PC-9 (cell line): ENCODE measurements around the gene OR51T1. TPM values are rescaled to one million over a fixed set of nuclear protein-coding genes. Genes with fewer than 3 reads are reported as not detected.
"Not testable (repeated sequence)": the region's sequence is repeated elsewhere in the genome, so short reads cannot be mapped to it uniquely, and the experiment has no call there.

Experiments
- BruUV-seq: library from RNA; stranded (reverse); fragments of 400-500 nt; replicated peaks from 2 replicates; lab custom pipeline; 2021; lab: Mats Ljungman, UMichigan
- CTCF ChIA-PET: fragments of 300-600 bp; sonication (Branson Sonifier 250); formaldehyde crosslinking; loops from one replicate; lab custom pipeline; 2022; ENCODE audit warnings: antibody characterized with exemption; lab: Charles Lee
- POLR2A ChIA-PET: fragments of 300-600 bp; sonication (Branson Sonifier 250); formaldehyde crosslinking; loops from one replicate; lab custom pipeline; 2022; ENCODE audit warnings: antibody characterized with exemption; ENCODE audit not compliant: unreplicated experiment; lab: Charles Lee
- DNase-seq, 2 experiments: peaks; one replicate each; pipeline versions ENCODE4 v3.0.0 to v3.0.0-alpha.2; 2015 to 2022; ENCODE audit warnings: mixed read lengths in 1 of 2
- H2AFZ ChIP-seq: fragments of 200-600 bp; sonication (generic); 2 replicates; pipeline ENCODE4 v1.8.1; 2017; ENCODE audit warnings: antibody characterized with exemption
- H3F3A ChIP-seq: fragments of 200-600 bp; sonication (generic); 2 replicates; pipeline ENCODE4 v1.8.1; 2017; ENCODE audit warnings: antibody characterized with exemption, mild to moderate bottlenecking, low read depth; ENCODE audit not compliant: insufficient read depth
- H3K27ac ChIP-seq: fragments of 200-600 bp; sonication (generic); 2 replicates; pipeline ENCODE4 v1.6.1; 2016; ENCODE audit warnings: mixed run types
- H3K27me3 ChIP-seq: fragments of 200-600 bp; sonication (generic); 2 replicates; pipeline ENCODE4 v1.6.1; 2016; ENCODE audit warnings: low read depth, mixed run types; ENCODE audit not compliant: insufficient read depth
- H3K36me3 ChIP-seq: fragments of 200-600 bp; sonication (generic); 2 replicates; pipeline ENCODE4 v1.6.1; 2016; ENCODE audit warnings: low read depth, mixed run types
- H3K4me1 ChIP-seq: fragments of 200-600 bp; sonication (generic); replicated peaks from 2 replicates; pipeline ENCODE4 v1.6.1; 2016; ENCODE audit warnings: mixed run types; ENCODE audit not compliant: insufficient read depth
- H3K4me2 ChIP-seq: fragments of 200-600 bp; sonication (generic); 2 replicates; pipeline ENCODE4 v1.6.1; 2017; ENCODE audit warnings: mixed run types
- H3K4me3 ChIP-seq: fragments of 200-600 bp; sonication (generic); 2 replicates; pipeline ENCODE4 v1.6.1; 2016; ENCODE audit warnings: mixed run types
- H3K79me2 ChIP-seq: fragments of 200-600 bp; sonication (generic); 2 replicates; pipeline ENCODE4 v1.6.1; 2017; ENCODE audit warnings: low read depth, mixed run types
- H3K9me2 ChIP-seq: fragments of 200-600 bp; sonication (generic); 2 replicates; pipeline ENCODE4 v1.8.1; 2017; ENCODE audit warnings: mild to moderate bottlenecking; ENCODE audit not compliant: insufficient read depth
- H3K9me3 ChIP-seq: fragments of 200-600 bp; sonication (generic); 2 replicates; pipeline ENCODE4 v1.8.1; 2016; ENCODE audit warnings: low read depth; ENCODE audit not compliant: insufficient read depth
- H4K20me1 ChIP-seq: fragments of 200-600 bp; sonication (generic); 2 replicates; pipeline ENCODE4 v1.8.1; 2017; ENCODE audit not compliant: insufficient read depth
- CTCF ChIP-seq: fragments of 200-600 bp; sonication (generic); conservative IDR thresholded peaks from 2 replicates; pipeline ENCODE4 v1.6.1; 2017; ENCODE audit warnings: mixed run types, antibody characterized with exemption, mild to moderate bottlenecking, moderate library complexity
- EZH2 ChIP-seq: fragments of 200-600 bp; sonication (generic); IDR thresholded peaks from 2 replicates; pipeline ENCODE4 v1.8.0; 2017; ENCODE audit warnings: antibody characterized with exemption, low read depth
- intact Hi-C: fragments of 100-400 bp; cut with micrococcal nuclease; formaldehyde crosslinking; loops from one replicate; pipeline ENCODE4 v1.10.0; 2022; ENCODE audit not compliant: unreplicated experiment
- total RNA-seq: library from RNA; stranded (reverse); gene quantifications from 2 replicates; pipeline ENCODE4 v1.2.3, GENCODE V29; 2021

The OR51T1 gene
- total RNA-seq, 1 experiment from 2014 or later, result not detected

DNA sequence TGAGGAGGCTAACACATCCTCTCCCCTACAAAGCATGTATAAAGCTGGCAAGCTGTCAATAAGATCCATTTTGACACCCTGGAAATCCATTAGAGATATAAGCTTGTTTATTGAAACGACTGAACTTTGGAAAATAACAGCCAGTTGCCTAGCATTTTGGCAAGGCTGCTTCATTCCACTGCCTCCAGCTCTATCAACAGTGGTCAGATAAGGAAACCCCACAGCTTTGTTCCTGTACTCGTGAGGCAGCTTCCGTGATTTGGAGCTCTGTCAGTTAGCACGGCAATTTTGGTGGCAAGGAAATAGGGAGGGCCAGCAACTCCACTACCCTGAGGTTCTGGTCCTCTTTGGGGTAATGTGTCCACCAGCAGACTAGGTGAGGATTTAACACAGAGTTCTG is 30.7 kb upstream of the OR51T1 start:
- H3K9me2 ChIP-seq, result no peaks in the 10 kb centered on the region
- no peaks in the 10 kb centered on the region for H3K9me3 ChIP-seq
- ChIA-PET POLR2A (no interaction called here), CTCF (no interaction called here)
- TF ChIP-seq CTCF (no peak), EZH2 (no peak)
- intact Hi-C loops, result no loop called here
- no peaks in the 10 kb centered on the region for H3K4me1 ChIP-seq
- no peaks in the 10 kb centered on the region for H3F3A ChIP-seq
- no peak for DNase-seq
- no peak overlapping the region for H3K4me2 ChIP-seq
- H3K36me3 ChIP-seq, result no peaks in the 10 kb centered on the region
- H3K4me3 ChIP-seq, result no peak overlapping the region
- no peaks in the 10 kb centered on the region for H3K27me3 ChIP-seq
- H2AFZ ChIP-seq, result no peak overlapping the region
- H3K27ac ChIP-seq, result no peak overlapping the region
- no TSS peak for BruUV-seq
- H4K20me1 ChIP-seq, result no peaks in the 10 kb centered on the region
- H3K79me2 ChIP-seq, result no peaks in the 10 kb centered on the region

- H3K4me3 ChIP-seq, H3K9me3 ChIP-seq, DNase-seq, H2AFZ ChIP-seq, H3K27me3 ChIP-seq, H3F3A ChIP-seq, H3K27ac ChIP-seq, CTCF ChIA-PET, H4K20me1 ChIP-seq, intact Hi-C loops, H3K4me2 ChIP-seq, H3K4me1 ChIP-seq, BruUV-seq, H3K36me3 ChIP-seq, POLR2A ChIA-PET, H3K9me2 ChIP-seq, H3K79me2 ChIP-seq: not testable (repeated sequence)
Observed at GRCh38 chr11:4854286-4854685, 27.4 kb upstream of the OR51T1 start.

GRCh38 chr11:4862447-4863236 is 19.1 kb upstream of the OR51T1 start:
- no peak overlapping the region for H2AFZ ChIP-seq
- no peak overlapping the region for H3K27ac ChIP-seq
- no peaks in the 10 kb centered on the region for H4K20me1 ChIP-seq
- no peaks in the 10 kb centered on the region for H3K36me3 ChIP-seq
- no peak for DNase-seq
- intact Hi-C loops, result no loop called here
- no peaks in the 10 kb centered on the region for H3K9me2 ChIP-seq
- H3K27me3 ChIP-seq, result no peaks in the 10 kb centered on the region
- BruUV-seq, result no TSS peak
- TF ChIP-seq CTCF (no peak), EZH2 (no peak)
- no peak overlapping the region for H3K4me2 ChIP-seq
- POLR2A ChIA-PET, result no interaction called here
- H3K79me2 ChIP-seq, result no peaks in the 10 kb centered on the region
- no peaks in the 10 kb centered on the region for H3K4me1 ChIP-seq
- CTCF ChIA-PET, result no interaction called here
- H3K4me3 ChIP-seq, result no peak overlapping the region
- no peaks in the 10 kb centered on the region for H3F3A ChIP-seq
- H3K9me3 ChIP-seq, result no peaks in the 10 kb centered on the region

GRCh38 chr11:4863876-4864275 is 17.8 kb upstream of the OR51T1 start:
- Histone ChIP-seq H2AFZ (no peak overlapping the region), H3K36me3 (no peaks in the 10 kb centered on the region), H3K27me3 (no peaks in the 10 kb centered on the region), H3F3A (no peaks in the 10 kb centered on the region), H3K27ac (no peak overlapping the region), H3K4me2 (no peak overlapping the region), H3K4me3 (no peak overlapping the region), H3K4me1 (no peaks in the 10 kb centered on the region), H3K79me2 (no peaks in the 10 kb centered on the region), H3K9me2 (no peaks in the 10 kb centered on the region), H3K9me3 (no peaks in the 10 kb centered on the region), H4K20me1 (no peaks in the 10 kb centered on the region)
- intact Hi-C loops, result no loop called here
- BruUV-seq, result no TSS peak
- POLR2A ChIA-PET, result no interaction called here
- no peak for TF ChIP-seq CTCF
- CTCF ChIA-PET, result no interaction called here
- DNase-seq, result no peak
